SJCRH30 (cell line): ENCODE data around the gene IREB2. TPM values are rescaled to one million over a fixed set of nuclear protein-coding genes. Genes with fewer than 3 reads are reported as not detected.
A peak's percentile ranks its signal among the peaks of the same experiment; 100 is the strongest.
"Not testable (repeated sequence)": the region's sequence is repeated elsewhere in the genome, so short reads cannot be mapped to it uniquely, and the experiment has no call there.

Experiments used
- DNase-seq, 2 experiments: peaks; one replicate each; pipeline ENCODE4 v3.0.0-alpha.2; 2015 to 2020
- H3K27ac ChIP-seq: fragments of 250-450 bp; sonication (Bioruptor Pico); 2 replicates; pipeline ENCODE4 v1.5.1; 2020; ENCODE audit warnings: mild to moderate bottlenecking, moderate library complexity
- H3K27me3 ChIP-seq: fragments of 250-450 bp; sonication (Bioruptor Pico); 2 replicates; pipeline ENCODE4 v1.5.1; 2020; ENCODE audit warnings: mild to moderate bottlenecking, moderate library complexity
- H3K36me3 ChIP-seq: fragments of 250-450 bp; sonication (Bioruptor Pico); 2 replicates; pipeline ENCODE4 v1.5.1; 2020; ENCODE audit warnings: mild to moderate bottlenecking, moderate library complexity
- H3K4me1 ChIP-seq: fragments of 250-450 bp; sonication (Bioruptor Pico); 2 replicates; pipeline ENCODE4 v1.5.1; 2020; ENCODE audit warnings: mild to moderate bottlenecking, moderate library complexity
- H3K4me3 ChIP-seq: fragments of 250-450 bp; sonication (Bioruptor Pico); 2 replicates; pipeline ENCODE4 v1.5.1; 2020; ENCODE audit warnings: mild to moderate bottlenecking, moderate library complexity
- H3K9me3 ChIP-seq: fragments of 250-450 bp; sonication (Bioruptor Pico); replicated peaks from 2 replicates; pipeline ENCODE4 v1.5.1; 2020; ENCODE audit warnings: mild to moderate bottlenecking, moderate library complexity
- total RNA-seq: library from RNA; depleted of rRNA; stranded (reverse); fragments of >200 nt; shearing (Covaris generic); gene quantifications from 2 replicates; pipeline ENCODE4 v1.2.3, GENCODE V29; 2014

Gene IREB2
- total RNA-seq, 1 experiment from 2014 or later = 44.8 TPM

DNA sequence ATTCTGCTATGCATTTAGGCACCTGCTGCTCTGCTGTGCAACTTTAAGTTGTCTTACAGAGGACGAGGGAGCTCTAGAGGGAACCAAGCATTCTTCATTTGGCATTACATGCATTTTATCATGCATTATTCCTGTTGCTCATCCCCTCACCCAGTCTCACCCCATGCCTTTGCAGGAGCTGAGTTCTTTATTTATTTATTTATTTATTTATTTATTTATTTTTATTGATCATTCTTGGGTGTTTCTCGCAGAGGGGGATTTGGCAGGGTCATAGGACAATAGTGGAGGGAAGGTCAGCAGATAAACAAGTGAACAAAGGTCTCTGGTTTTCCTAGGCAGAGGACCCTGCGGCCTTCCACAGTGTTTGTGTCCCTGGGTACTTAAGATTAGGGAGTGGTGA, 82.0 kb downstream of the IREB2 start:
- not testable (repeated sequence) for H3K4me1 ChIP-seq, H3K27ac ChIP-seq, DNase-seq, H3K4me3 ChIP-seq, H3K36me3 ChIP-seq, H3K9me3 ChIP-seq, H3K27me3 ChIP-seq

DNA sequence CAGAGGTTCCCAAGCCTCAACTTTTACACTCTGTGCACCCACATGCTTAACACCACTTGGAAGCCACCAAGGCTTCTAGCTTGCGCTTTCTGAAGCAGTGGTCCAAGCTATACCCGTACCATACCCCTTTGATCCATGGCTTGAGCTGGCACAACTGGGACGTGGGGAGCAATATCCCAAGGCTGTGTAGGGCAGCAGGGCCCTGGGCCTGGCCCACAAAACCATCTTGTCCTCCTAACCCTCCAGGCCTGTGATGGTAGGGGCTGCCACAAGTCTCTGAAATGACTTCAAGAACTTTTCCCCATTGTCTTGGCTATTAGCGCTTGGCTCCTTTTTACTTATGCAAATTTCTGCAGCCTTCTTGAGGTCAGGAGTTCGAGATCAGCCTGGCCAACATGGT, 86.2 kb downstream of the IREB2 start:
- Histone ChIP-seq H3K36me3 (no peaks in the 10 kb centered on the region), H3K4me3 (no peak overlapping the region), H3K4me1 (no peaks in the 10 kb centered on the region), H3K27ac (no peak overlapping the region), H3K27me3 (no peaks in the 10 kb centered on the region), H3K9me3 (no peaks in the 10 kb centered on the region)
- DNase-seq = no peak

DNA sequence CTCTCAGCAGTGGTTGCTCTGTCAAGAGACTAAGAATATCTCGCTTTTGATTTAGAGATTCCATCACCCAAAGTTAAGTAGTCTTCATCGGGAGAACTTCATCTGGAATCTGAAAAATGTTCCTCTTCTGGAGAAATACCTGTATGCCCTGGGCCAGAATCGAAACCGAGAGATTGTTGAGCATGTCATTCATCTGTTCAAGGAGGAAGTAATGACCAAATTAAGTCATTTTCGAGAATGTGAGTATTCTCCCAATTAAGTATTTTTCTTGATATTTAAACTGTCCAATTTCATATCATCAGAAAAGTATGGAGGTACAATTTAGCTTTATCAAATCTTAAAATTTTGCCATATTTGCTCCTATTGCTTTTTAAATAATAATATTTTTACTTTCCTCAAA, 89.3 kb downstream of the IREB2 start:
- H3K27me3 ChIP-seq = no peaks in the 10 kb centered on the region
- H3K36me3 ChIP-seq = no peaks in the 10 kb centered on the region
- DNase-seq = no peak
- H3K9me3 ChIP-seq = no peaks in the 10 kb centered on the region
- no peak overlapping the region for H3K27ac ChIP-seq
- no peaks in the 10 kb centered on the region for H3K4me1 ChIP-seq
- H3K4me3 ChIP-seq = no peak overlapping the region

DNA sequence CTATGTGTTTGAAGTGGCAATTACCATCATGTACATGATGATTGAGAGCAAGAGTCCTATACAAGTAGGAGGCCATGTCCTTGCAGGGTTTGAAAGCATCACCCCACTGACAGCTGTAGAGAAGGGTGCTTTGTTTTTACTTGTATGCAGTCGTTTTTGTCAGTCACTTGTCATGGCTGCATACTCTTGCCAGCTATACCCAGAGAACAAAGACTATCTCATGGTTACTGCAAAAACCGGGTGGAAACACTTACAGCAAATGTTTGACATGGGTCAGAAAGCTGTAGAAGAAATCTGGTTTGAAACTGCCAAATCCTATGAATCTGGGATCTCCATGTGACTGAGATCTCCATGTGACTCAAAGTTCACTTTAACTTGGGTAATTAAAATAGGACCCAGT, 95.3 kb downstream of the IREB2 start:
- Histone ChIP-seq H3K4me1 (no peaks in the 10 kb centered on the region), H3K9me3 (no peaks in the 10 kb centered on the region), H3K36me3 (no peaks in the 10 kb centered on the region), H3K27ac (no peak overlapping the region), H3K4me3 (no peak overlapping the region), H3K27me3 (no peaks in the 10 kb centered on the region)
- DNase-seq = no peak

DNA sequence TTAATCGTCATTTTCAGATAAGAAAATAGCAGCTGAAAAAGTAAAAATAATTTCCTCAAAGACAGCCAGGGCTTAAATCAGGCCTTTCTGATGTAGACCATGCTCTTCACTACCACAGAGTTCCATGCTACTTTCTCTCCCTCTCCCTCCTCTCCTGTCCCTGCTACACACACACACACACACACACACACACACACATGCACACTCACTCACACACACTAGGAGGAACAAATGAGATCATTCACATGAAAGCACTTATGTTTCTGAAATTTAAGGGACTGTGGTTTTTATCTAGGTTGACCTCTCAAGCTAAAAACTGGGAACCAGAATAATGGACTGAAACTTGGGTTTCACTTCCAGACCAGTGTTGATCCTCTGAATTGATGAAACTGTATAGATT, 98.1 kb downstream of the IREB2 start:
- Histone ChIP-seq H3K36me3 (no peaks in the 10 kb centered on the region), H3K27me3 (no peaks in the 10 kb centered on the region), H3K4me3 (no peak overlapping the region), H3K9me3 (no peaks in the 10 kb centered on the region), H3K4me1 (no peaks in the 10 kb centered on the region), H3K27ac (no peak overlapping the region)
- peak in 1 of 2 experiments; percentile 6 for DNase-seq

DNA sequence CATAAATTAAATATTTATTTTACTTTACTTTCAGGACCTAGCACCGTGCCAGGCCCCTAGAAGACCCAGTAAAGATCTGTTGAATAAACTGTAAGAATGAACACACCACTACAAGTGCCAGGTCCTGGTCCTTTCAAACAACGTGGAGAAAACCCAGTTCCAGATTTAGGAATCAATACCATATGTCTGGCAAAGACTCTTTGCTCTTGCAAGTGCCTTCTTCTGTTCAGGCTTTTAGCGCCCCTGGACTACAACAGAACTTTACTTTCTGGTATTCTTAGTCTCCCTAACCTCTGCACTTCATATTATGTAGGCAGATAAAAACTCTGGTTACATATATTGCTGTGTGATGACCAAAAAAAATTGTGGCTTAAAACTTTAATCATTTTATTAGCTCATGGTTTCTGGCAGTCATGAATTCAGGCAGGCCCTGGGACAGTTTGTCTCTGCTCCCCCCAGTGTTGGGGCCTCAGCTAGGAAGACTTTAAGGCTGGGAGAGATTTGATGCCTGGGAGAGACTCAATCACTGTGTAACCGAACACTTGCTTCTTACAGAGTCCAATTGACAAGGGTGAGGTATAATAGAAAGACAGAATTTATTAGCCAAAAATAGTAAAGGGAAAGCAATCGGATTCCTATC, 99.4 kb downstream of the IREB2 start:
- no peak overlapping the region for H3K27ac ChIP-seq
- no peak overlapping the region for H3K4me3 ChIP-seq
- H3K9me3 ChIP-seq = no peaks in the 10 kb centered on the region
- H3K36me3 ChIP-seq = peaks cover 3% of the 10 kb centered on the region
- DNase-seq = no peak
- no peaks in the 10 kb centered on the region for H3K27me3 ChIP-seq
- no peaks in the 10 kb centered on the region; the same call in 1 of the 2 replicates for H3K4me1 ChIP-seq

DNA sequence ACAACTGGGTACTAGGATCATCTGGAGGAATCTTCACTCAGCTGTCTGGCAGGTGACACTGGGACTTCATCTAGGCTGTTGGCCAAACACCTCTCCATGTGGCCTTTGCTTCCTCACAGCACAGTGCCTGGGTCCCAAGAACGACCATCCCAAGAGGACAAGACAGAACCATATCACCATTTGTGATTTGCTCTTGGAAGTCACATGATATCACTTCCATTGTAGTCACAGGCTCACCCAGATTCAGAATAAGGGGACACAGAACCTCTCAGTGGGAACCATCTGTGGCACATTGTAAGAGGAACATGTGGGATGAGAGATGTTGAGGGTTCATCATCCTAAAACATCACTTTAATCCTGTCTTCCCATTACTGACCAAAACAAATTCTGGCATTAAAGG, 100.3 kb downstream of the IREB2 start:
- peaks cover 10% of the 10 kb centered on the region for H3K36me3 ChIP-seq
- H3K9me3 ChIP-seq = no peaks in the 10 kb centered on the region
- no peak overlapping the region for H3K27ac ChIP-seq
- no peaks in the 10 kb centered on the region; the same call in 1 of the 2 replicates for H3K4me1 ChIP-seq
- H3K4me3 ChIP-seq = no peak overlapping the region
- no peak for DNase-seq
- H3K27me3 ChIP-seq = no peaks in the 10 kb centered on the region

DNA sequence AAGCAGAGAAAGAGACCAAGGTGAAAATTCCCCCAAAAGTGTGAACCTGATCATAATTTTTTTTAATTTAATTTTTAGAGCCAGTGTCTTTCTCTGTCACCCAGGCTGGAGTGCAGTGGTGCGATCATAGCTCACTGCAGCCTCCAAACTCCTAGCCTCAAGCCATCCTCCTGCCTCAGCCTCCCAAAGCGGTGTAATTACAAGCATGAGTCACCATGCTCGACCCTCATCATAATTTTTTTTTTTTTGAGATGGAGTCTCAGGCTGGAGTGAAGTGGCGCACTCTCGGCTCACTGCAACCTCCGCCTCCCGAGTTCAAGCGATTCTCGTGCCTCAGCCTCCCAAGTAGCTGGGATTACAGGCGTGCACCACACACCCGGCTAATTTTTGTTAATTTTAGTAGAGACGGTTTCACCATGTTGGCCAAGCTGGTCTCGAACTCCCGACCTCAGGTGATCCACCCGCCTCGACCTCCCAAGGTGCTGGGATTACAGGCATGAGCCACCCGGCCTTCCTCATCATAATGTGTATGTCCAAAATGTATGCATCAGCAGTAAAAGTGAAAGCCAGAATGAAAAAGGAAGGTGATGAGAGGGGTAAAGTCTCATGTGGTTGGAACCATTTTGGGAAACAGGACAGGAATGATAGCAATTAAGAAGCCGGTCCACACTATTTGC, 101.6 kb downstream of the IREB2 start:
- peaks cover 18% of the 10 kb centered on the region for H3K36me3 ChIP-seq
- H3K4me3 ChIP-seq = peak overlapping the region; percentile 97
- peak overlapping the region; percentile 87 for H3K27ac ChIP-seq
- H3K9me3 ChIP-seq, DNase-seq, H3K27me3 ChIP-seq, H3K4me1 ChIP-seq: not testable (repeated sequence)

DNA sequence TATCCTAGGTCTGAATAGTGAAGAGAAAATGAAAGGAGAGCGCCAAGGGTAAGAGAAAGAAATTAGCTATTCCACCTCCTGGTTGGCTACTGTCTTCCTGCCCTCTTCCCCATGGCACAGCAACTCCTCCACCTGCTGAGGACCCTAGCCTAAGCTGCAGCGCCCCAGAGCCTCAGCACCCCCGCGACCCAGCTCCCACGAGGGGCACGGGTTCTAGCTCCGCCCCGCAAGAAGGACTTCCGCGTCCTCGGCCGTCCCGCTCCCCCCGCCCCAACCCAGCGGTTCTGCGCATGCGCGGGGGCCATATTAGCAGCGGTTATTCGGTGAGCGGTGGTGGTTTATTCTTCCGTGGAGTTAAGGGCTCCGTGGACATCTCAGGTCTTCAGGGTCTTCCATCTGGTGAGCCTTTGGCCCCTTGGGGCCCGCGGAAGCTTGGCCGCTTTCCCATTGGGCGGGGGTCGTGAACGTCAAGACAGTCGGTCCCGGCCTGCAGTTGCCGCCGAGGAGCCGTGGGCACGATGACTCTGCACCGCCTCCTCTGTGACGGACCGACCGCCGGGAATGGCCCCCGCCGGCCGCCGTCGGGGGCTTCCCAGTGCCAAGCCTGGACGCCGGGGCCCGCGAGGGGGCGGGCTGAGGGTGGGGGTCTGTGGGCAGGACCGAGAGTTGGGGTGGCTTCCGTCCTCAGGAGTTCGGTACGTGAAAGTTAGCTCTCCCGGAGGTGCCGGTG, 102.3 kb downstream of the IREB2 start, which contains the start of gene PSMA4:
Gene PSMA4 (plus strand): TSS at position 304 of the 730 bp plus-strand sequence. CDS start 1,484 bp downstream, outside the sequence.
- H3K4me1 ChIP-seq = no peaks in the 10 kb centered on the region; the same call in 1 of the 2 replicates
- DNase-seq = peak; percentile 92 to 94
- no peaks in the 10 kb centered on the region for H3K9me3 ChIP-seq

DNA sequence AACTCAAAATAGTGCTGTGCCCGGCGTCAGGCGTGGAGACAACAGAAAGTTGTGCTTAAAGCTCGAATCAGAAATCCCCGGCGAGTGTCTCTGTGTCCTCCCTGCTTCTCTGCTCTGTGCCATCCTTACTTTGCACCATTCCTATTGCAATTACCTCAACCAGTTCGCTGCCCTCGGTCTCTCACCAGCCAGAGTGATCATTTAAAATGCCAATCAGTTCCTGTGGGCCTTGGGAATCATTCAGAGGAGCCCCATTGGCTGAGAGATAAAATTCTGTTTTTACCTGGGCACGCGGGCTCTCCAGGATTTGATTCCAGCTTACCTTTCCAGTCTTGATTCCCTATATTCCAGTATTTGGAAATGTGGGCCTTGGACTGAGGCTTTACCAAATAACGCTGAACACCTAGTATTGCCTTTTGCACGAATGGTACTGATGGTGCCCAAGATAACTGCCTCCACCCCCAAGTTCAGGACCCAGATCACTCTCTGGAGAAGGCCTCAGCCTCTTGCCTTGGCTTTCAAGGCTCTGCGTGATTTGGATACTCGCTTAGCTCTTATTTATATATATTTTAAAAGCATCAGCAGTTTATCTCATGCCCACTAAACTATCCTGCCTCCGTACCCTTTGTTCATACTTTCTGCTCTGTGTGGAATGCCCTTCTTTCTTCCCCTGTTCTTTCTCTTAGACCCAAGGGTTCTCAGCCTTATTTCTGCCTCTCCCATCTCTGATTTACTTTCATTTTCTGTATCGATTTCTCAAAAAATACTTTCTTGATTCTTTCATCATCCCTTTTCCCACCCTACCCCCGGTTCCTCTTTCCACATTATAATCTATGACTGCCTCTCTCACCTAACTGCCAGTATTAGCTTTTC, 103.1 kb downstream of the IREB2 start:
- peaks cover 33% of the 10 kb centered on the region for H3K36me3 ChIP-seq
- peak in 1 of 2 experiments; percentile 14 for DNase-seq
- H3K27me3 ChIP-seq = no peaks in the 10 kb centered on the region
- H3K9me3 ChIP-seq = no peaks in the 10 kb centered on the region
- no peaks in the 10 kb centered on the region; the same call in 1 of the 2 replicates for H3K4me1 ChIP-seq
- H3K27ac ChIP-seq = peak overlapping the region; percentile 87
- peak overlapping the region; percentile 97 for H3K4me3 ChIP-seq

More for the DNA sequence above, 102.3 kb downstream of the IREB2 start, which contains the start of gene PSMA4:
- Histone ChIP-seq H3K27ac (peak within 1 kb of the TSS; percentile 87), H3K4me3 (peak within 1 kb of the TSS; percentile 97), H3K36me3 (peaks cover 25% of the 10 kb centered on the region), H3K27me3 (no peaks in the 10 kb centered on the region)

DNA sequence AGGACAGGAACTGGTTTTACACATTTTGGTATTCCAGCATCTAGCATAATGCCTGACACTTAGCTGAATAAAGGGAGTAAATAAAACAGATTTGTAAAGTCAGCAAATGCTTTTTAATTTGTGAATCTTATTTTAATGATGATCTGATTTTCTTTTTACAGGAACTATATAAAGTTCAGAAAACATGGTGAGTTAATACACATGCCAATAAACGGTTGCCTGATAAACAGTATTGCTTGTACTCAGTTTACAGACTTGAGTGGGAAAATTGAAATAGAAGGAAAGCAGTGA, 103.7 kb downstream of the IREB2 start:
- DNase-seq = no peak
- Histone ChIP-seq H3K9me3 (no peaks in the 10 kb centered on the region), H3K4me3 (peak overlapping the region; percentile 97), H3K36me3 (peaks cover 38% of the 10 kb centered on the region), H3K4me1 (no peaks in the 10 kb centered on the region; the same call in 1 of the 2 replicates), H3K27me3 (no peaks in the 10 kb centered on the region), H3K27ac (no peak overlapping the region)

DNA sequence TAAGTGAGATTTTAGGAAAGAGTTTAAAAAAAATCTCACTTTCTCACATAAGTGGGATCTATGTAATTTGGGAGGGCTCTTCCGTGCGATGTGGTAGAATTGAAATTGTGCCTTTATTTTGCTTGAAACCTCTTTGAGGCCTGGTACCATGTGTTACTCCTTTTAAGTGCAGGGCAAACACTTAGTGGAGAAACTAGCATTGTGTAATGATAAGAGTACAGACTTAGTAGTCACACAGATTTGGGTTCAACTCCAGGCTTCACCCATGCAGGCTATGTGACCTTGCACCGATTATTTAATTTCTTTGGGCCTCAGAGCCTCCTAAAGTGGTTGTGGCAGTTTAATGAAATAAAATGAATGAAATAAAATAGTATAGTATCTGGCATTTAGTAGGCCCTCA, 104.6 kb downstream of the IREB2 start:
- Histone ChIP-seq H3K27me3 (no peaks in the 10 kb centered on the region), H3K36me3 (peaks cover 47% of the 10 kb centered on the region), H3K27ac (no peak overlapping the region), H3K4me1 (no peaks in the 10 kb centered on the region; the same call in 1 of the 2 replicates), H3K9me3 (no peaks in the 10 kb centered on the region), H3K4me3 (no peak overlapping the region)
- DNase-seq = no peak

DNA sequence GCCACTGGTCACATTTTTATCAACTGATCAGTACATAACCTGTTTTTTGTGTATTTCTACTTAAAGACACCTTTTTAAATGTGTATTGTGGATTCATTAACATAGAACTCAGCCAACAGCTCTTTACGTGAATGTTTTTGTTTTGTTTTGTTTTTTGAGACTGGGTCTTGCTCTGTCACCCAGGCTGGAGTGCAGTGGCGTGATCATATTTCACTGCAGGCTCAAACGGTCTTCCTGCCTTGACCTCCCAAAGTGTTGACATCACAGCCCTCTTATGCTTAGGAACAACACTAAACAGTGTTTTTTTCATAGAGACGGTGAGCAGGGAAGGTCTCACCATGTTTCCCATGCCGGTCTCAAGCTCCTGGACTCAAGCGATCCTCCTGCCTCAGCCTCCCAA, 112.2 kb downstream of the IREB2 start:
- H3K36me3 ChIP-seq = peaks cover 51% of the 10 kb centered on the region
- DNase-seq = no peak
- H3K4me3 ChIP-seq = no peak overlapping the region

DNA sequence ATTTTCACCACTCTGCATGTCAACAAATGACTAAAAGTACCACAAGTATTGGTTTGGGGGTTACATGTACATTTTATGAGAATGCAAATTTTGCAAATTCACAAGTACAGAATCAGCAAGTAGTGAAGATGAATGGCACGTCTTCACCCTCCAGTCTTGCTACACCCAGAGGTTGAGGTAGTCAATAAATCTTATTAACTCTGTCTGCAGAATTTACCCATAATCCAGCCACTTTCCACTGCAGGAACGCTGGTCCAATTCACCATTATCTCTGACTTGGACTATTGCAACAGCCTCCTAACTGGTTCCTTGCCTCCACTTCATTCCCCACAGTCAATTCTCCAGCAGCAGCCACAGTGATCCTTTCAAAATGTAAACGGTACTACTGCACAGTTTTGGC, 112.8 kb downstream of the IREB2 start:
- no peak for DNase-seq

More for the DNA sequence above, 112.2 kb downstream of the IREB2 start:
- Histone ChIP-seq H3K4me1 (no peaks in the 10 kb centered on the region), H3K27me3 (no peaks in the 10 kb centered on the region), H3K27ac (no peak overlapping the region), H3K9me3 (no peaks in the 10 kb centered on the region)

More for the DNA sequence above, 112.8 kb downstream of the IREB2 start:
- Histone ChIP-seq H3K9me3 (no peaks in the 10 kb centered on the region), H3K36me3 (peaks cover 45% of the 10 kb centered on the region), H3K4me3 (no peak overlapping the region), H3K27me3 (no peaks in the 10 kb centered on the region), H3K4me1 (no peaks in the 10 kb centered on the region), H3K27ac (no peak overlapping the region)
